Measurements from ENCODE around the gene CAPN12. TPM values are rescaled to one million over a fixed set of nuclear protein-coding genes. Genes with fewer than 3 reads are reported as not detected.
A peak's percentile ranks its signal among the peaks of the same experiment; 100 is the strongest.
"Not testable (repeated sequence)": the region's sequence is repeated elsewhere in the genome, so short reads cannot be mapped to it uniquely, and the experiment has no call there.

CAPN12 gene
- total RNA-seq, 5 donors from 2014 or later (not counting 1 experiment from before 2014, with no cell fraction given) = 2.5 to 13.8 (median 8.8) TPM

- H3K9me3 ChIP-seq; CTCF ChIA-PET; H3K27ac Mint-ChIP-seq; H3K36me3 ChIP-seq (ENCODE audit: control insufficient read depth in 2 of 2, extremely low read depth in 1 of 2, insufficient read depth in 1 of 2, low read length in 1 of 2); H3K36me3 Mint-ChIP-seq; H3K27me3 Mint-ChIP-seq; H3K9me3 Mint-ChIP-seq; H3K4me1 Mint-ChIP-seq; DNase-seq; H3K27ac ChIP-seq (ENCODE audit: low read length); H3K27me3 ChIP-seq (replicated peaks in 1 of 2; ENCODE audit: control insufficient read depth in 2 of 2, extremely low read depth in 1 of 2, insufficient read depth in 2 of 2, low read length in 1 of 2); POLR2A ChIA-PET; H3K4me3 Mint-ChIP-seq; H3K4me3 ChIP-seq (ENCODE audit: control insufficient read depth in 1 of 2, extremely low read depth in 1 of 2, low read length in 1 of 2): not testable (repeated sequence)
- H3K4me1 ChIP-seq (ENCODE audit: control insufficient read depth in 1 of 2, extremely low read depth in 1 of 2, insufficient read depth in 2 of 2, low read length in 2 of 2) = peaks cover 0 to 12% of the 10 kb centered on the region in 2 experiments
- no CpG with 5 or more reads among the region's 22 CpGs for WGBS (ENCODE audit: insufficient coverage)
- peak; percentile 72 to 80 (median 78) for ATAC-seq (replicated peaks in 1 of 4)
Observed at GRCh38 chr19:38770949-38771275, 26.6 kb upstream of the CAPN12 start.

GRCh38 chr19:38770228-38770948, 26.1 kb upstream of the CAPN12 start:
- POLR2A ChIA-PET; H3K27me3 Mint-ChIP-seq; H3K9me3 Mint-ChIP-seq; H3K36me3 ChIP-seq (ENCODE audit: control insufficient read depth in 2 of 2, extremely low read depth in 1 of 2, insufficient read depth in 1 of 2, low read length in 1 of 2); H3K27ac Mint-ChIP-seq; H3K9me3 ChIP-seq; H3K4me1 Mint-ChIP-seq; H3K36me3 Mint-ChIP-seq; H3K27me3 ChIP-seq (replicated peaks in 1 of 2; ENCODE audit: control insufficient read depth in 2 of 2, extremely low read depth in 1 of 2, insufficient read depth in 2 of 2, low read length in 1 of 2): not testable (repeated sequence)
- H3K27ac ChIP-seq (ENCODE audit: low read length) = peak overlapping the region; percentile 87
- peak overlapping the region in 1 of 2 donors; percentile 54 for H3K4me3 ChIP-seq (ENCODE audit: control insufficient read depth in 1 of 2, extremely low read depth in 1 of 2, low read length in 1 of 2)
- H3K4me3 Mint-ChIP-seq = peak overlapping the region in 2 of 3 donors; percentile 58 to 60
- ATAC-seq (replicated peaks in 1 of 4) (peak; percentile 28 to 34 (median 33)), DNase-seq (peak in 1 of 35 experiments; percentile 23)
- WGBS (ENCODE audit: insufficient coverage) = 8% methylated on average over 9 of the region's 58 CpGs
- H3K4me1 ChIP-seq (ENCODE audit: control insufficient read depth in 1 of 2, extremely low read depth in 1 of 2, insufficient read depth in 2 of 2, low read length in 2 of 2) = peaks cover 0 to 12% of the 10 kb centered on the region in 2 experiments
- CTCF ChIA-PET = interaction anchor here (0.9 to 1.5 kb wide), 6 partner anchors 61 to 665 kb away, joined by 3 to 7 read pairs (median 3); partner anchors contain the start of genes ECH1 (in 1 of the 2), MRPS12 (in 1 of the 2), RPS16 (in 1 of the 2) and SARS2 (in 1 of the 2)

- 10% methylated on average over 30 of the region's 42 CpGs for WGBS (ENCODE audit: insufficient coverage)
- H3K9me3 ChIP-seq = no peaks in the 10 kb centered on the region
- H3K27ac ChIP-seq (ENCODE audit: low read length) = peak overlapping the region; percentile 87
- H3K27ac Mint-ChIP-seq = peak overlapping the region; percentile 68 to 84
- POLR2A ChIA-PET = interaction anchor here (0.6 to 0.7 kb wide), 2 partner anchors 18 to 122 kb away, joined by 3 to 9 read pairs; partner anchors contain the start of gene ACTN4 (in 1 of the 2)
- CTCF ChIA-PET = interaction anchor here (0.7 to 1.5 kb wide), 9 partner anchors 62 to 666 kb away, joined by 3 to 7 read pairs (median 3); partner anchors contain the start of genes ECH1 (in 1 of the 2), MRPS12 (in 1 of the 2), RINL (in 1 of the 2) and RPS16 (in 1 of the 2)
- no peaks in the 10 kb centered on the region for H3K27me3 ChIP-seq (replicated peaks in 1 of 2; ENCODE audit: control insufficient read depth in 2 of 2, extremely low read depth in 1 of 2, insufficient read depth in 2 of 2, low read length in 1 of 2)
- H3K4me1 ChIP-seq (ENCODE audit: control insufficient read depth in 1 of 2, extremely low read depth in 1 of 2, insufficient read depth in 2 of 2, low read length in 2 of 2) = peaks cover 0 to 12% of the 10 kb centered on the region in 2 experiments
- peak overlapping the region; percentile 58 to 60 (median 58) for H3K4me3 Mint-ChIP-seq
- ATAC-seq (replicated peaks in 1 of 4) = peak; percentile 83 to 91 (median 84)
- no peaks in the 10 kb centered on the region for H3K36me3 ChIP-seq (ENCODE audit: control insufficient read depth in 2 of 2, extremely low read depth in 1 of 2, insufficient read depth in 1 of 2, low read length in 1 of 2)
- H3K4me3 ChIP-seq (ENCODE audit: control insufficient read depth in 1 of 2, extremely low read depth in 1 of 2, low read length in 1 of 2) = peak overlapping the region in 1 of 2 donors; percentile 54
- H3K27me3 Mint-ChIP-seq = no peaks in the 10 kb centered on the region
- DNase-seq = peak; percentile 72 to 97 (median 86)
- peaks cover 6 to 7% (median 6%) of the 10 kb centered on the region in 3 donors for H3K4me1 Mint-ChIP-seq
- H3K36me3 Mint-ChIP-seq = no peaks in the 10 kb centered on the region
- no peaks in the 10 kb centered on the region for H3K9me3 Mint-ChIP-seq
Observed at GRCh38 chr19:38769635-38770211, 25.4 kb upstream of the CAPN12 start.

- H3K27ac Mint-ChIP-seq = no peak overlapping the region
- Histone ChIP-seq H3K9me3 (no peaks in the 10 kb centered on the region), H3K27ac (ENCODE audit: low read length) (no peak overlapping the region), H3K4me1 (ENCODE audit: control insufficient read depth in 1 of 2, extremely low read depth in 1 of 2, insufficient read depth in 2 of 2, low read length in 2 of 2) (peaks cover 0 to 12% of the 10 kb centered on the region in 2 experiments), H3K4me3 (ENCODE audit: control insufficient read depth in 1 of 2, extremely low read depth in 1 of 2, low read length in 1 of 2) (no peak overlapping the region), H3K27me3 (replicated peaks in 1 of 2; ENCODE audit: control insufficient read depth in 2 of 2, extremely low read depth in 1 of 2, insufficient read depth in 2 of 2, low read length in 1 of 2) (no peaks in the 10 kb centered on the region), H3K36me3 (ENCODE audit: control insufficient read depth in 2 of 2, extremely low read depth in 1 of 2, insufficient read depth in 1 of 2, low read length in 1 of 2) (no peaks in the 10 kb centered on the region)
- POLR2A ChIA-PET = no interaction called here
- DNase-seq = no peak
- no peaks in the 10 kb centered on the region for H3K36me3 Mint-ChIP-seq
- H3K9me3 Mint-ChIP-seq = no peaks in the 10 kb centered on the region
- no peaks in the 10 kb centered on the region for H3K27me3 Mint-ChIP-seq
- peaks cover 6 to 7% (median 6%) of the 10 kb centered on the region in 3 donors for H3K4me1 Mint-ChIP-seq
- H3K4me3 Mint-ChIP-seq = no peak overlapping the region
- CTCF ChIA-PET = no interaction called here
- ATAC-seq (replicated peaks in 1 of 4) = no peak
- 56% methylated on average over 1 of the region's 10 CpGs for WGBS (ENCODE audit: insufficient coverage)
Observed at GRCh38 chr19:38766276-38767047, 22.2 kb upstream of the CAPN12 start.

- H3K4me3 Mint-ChIP-seq = no peak overlapping the region
- CTCF ChIA-PET = no interaction called here
- no CpG with 5 or more reads among the region's 2 CpGs for WGBS (ENCODE audit: insufficient coverage)
Observed at GRCh38 chr19:38765214-38765613, 20.9 kb upstream of the CAPN12 start.

GRCh38 chr19:38763795-38764220, 19.5 kb upstream of the CAPN12 start:
- H3K9me3 ChIP-seq = no peaks in the 10 kb centered on the region
- Mint-ChIP-seq H3K36me3 (no peaks in the 10 kb centered on the region), H3K9me3 (no peaks in the 10 kb centered on the region), H3K27ac (no peak overlapping the region), H3K4me3 (no peak overlapping the region), H3K27me3 (no peaks in the 10 kb centered on the region), H3K4me1 (peaks cover 0 to 2% (median 0%) of the 10 kb centered on the region in 3 donors)
- H3K27me3 ChIP-seq (replicated peaks in 1 of 2; ENCODE audit: control insufficient read depth in 2 of 2, extremely low read depth in 1 of 2, insufficient read depth in 2 of 2, low read length in 1 of 2) = no peaks in the 10 kb centered on the region
- no CpG with 5 or more reads among the region's 3 CpGs for WGBS (ENCODE audit: insufficient coverage)
- H3K27ac ChIP-seq (ENCODE audit: low read length) = no peak overlapping the region
- POLR2A ChIA-PET = no interaction called here
- CTCF ChIA-PET = no interaction called here
- H3K36me3 ChIP-seq (ENCODE audit: control insufficient read depth in 2 of 2, extremely low read depth in 1 of 2, insufficient read depth in 1 of 2, low read length in 1 of 2) = no peaks in the 10 kb centered on the region
- H3K4me1 ChIP-seq (ENCODE audit: control insufficient read depth in 1 of 2, extremely low read depth in 1 of 2, insufficient read depth in 2 of 2, low read length in 2 of 2) = no peaks in the 10 kb centered on the region
- no peak for DNase-seq
- H3K4me3 ChIP-seq (ENCODE audit: control insufficient read depth in 1 of 2, extremely low read depth in 1 of 2, low read length in 1 of 2) = no peak overlapping the region
- ATAC-seq (replicated peaks in 1 of 4) = no peak

More at GRCh38 chr19:38765214-38765613, 20.9 kb upstream of the CAPN12 start:
- no peaks in the 10 kb centered on the region for H3K36me3 Mint-ChIP-seq
- peaks cover 6 to 8% (median 6%) of the 10 kb centered on the region in 3 donors for H3K4me1 Mint-ChIP-seq
- H3K9me3 Mint-ChIP-seq = no peaks in the 10 kb centered on the region
- H3K27me3 Mint-ChIP-seq = no peaks in the 10 kb centered on the region
- ATAC-seq (replicated peaks in 1 of 4) = no peak
- H3K27ac Mint-ChIP-seq = no peak overlapping the region
- POLR2A ChIA-PET = interaction anchor here in 1 of 2 donors (0.5 kb wide), 1 partner anchor 123 kb away, joined by 8 read pairs; no protein-coding TSS in a partner anchor
- no peaks in the 10 kb centered on the region for H3K36me3 ChIP-seq (ENCODE audit: control insufficient read depth in 2 of 2, extremely low read depth in 1 of 2, insufficient read depth in 1 of 2, low read length in 1 of 2)
- H3K9me3 ChIP-seq = no peaks in the 10 kb centered on the region
- H3K4me3 ChIP-seq (ENCODE audit: control insufficient read depth in 1 of 2, extremely low read depth in 1 of 2, low read length in 1 of 2) = no peak overlapping the region
- DNase-seq = no peak
- no peaks in the 10 kb centered on the region for H3K27me3 ChIP-seq (replicated peaks in 1 of 2; ENCODE audit: control insufficient read depth in 2 of 2, extremely low read depth in 1 of 2, insufficient read depth in 2 of 2, low read length in 1 of 2)
- H3K4me1 ChIP-seq (ENCODE audit: control insufficient read depth in 1 of 2, extremely low read depth in 1 of 2, insufficient read depth in 2 of 2, low read length in 2 of 2) = peaks cover 0 to 12% of the 10 kb centered on the region in 2 experiments
- H3K27ac ChIP-seq (ENCODE audit: low read length) = no peak overlapping the region
